Neural cell (in vitro differentiated cells): Measurements from ENCODE around the gene FRMD4A.

Experiments
- CTCF ChIP-seq: fragments of 450-650 bp; IDR thresholded peaks from 2 replicates; pipeline ENCODE4 v1.5.1; 2014; ENCODE audit warnings: antibody characterized with exemption, mild to moderate bottlenecking, moderate library complexity; ENCODE audit not compliant: poor library complexity, severe bottlenecking
- EP300 ChIP-seq: fragments of 450-650 bp; conservative IDR thresholded peaks from 2 replicates; pipeline ENCODE4 v1.6.1; 2014; ENCODE audit warnings: antibody characterized with exemption, mild to moderate bottlenecking, moderate library complexity; ENCODE audit not compliant: poor library complexity, severe bottlenecking
- EZH2 ChIP-seq: fragments of 200-600, 300-800 bp; shearing (Covaris generic), sonication (generic); IDR thresholded peaks from 2 replicates; pipeline ENCODE4 v1.6.1; 2014; ENCODE audit warnings: antibody characterized with exemption, low read length, borderline replicate concordance, mild to moderate bottlenecking; ENCODE audit not compliant: insufficient read depth, poor library complexity, severe bottlenecking
- MXI1 ChIP-seq: fragments of 450-650 bp; conservative IDR thresholded peaks from 2 replicates; pipeline ENCODE4 v1.6.1; 2014; ENCODE audit warnings: antibody characterized with exemption, mild to moderate bottlenecking; ENCODE audit not compliant: poor library complexity, severe bottlenecking
- POLR2AphosphoS5 ChIP-seq: IDR thresholded peaks from 2 replicates; pipeline ENCODE4 v1.6.1; 2012
- RAD21 ChIP-seq: fragments of 450-650 bp; conservative IDR thresholded peaks from 2 replicates; pipeline ENCODE4 v1.6.1; 2014; ENCODE audit warnings: antibody characterized with exemption, mild to moderate bottlenecking, moderate library complexity
- TAF1 ChIP-seq: IDR thresholded peaks from 2 replicates; pipeline ENCODE4 v1.6.1; 2012; ENCODE audit warnings: low read depth
- TF ChIP-seq, protein P1 (sequence below): IDR thresholded peaks from 2 replicates; pipeline ENCODE4 v1.6.1; 2012; ENCODE audit warnings: borderline replicate concordance

GRCh38 chr10:14350006-14350405 is 19.3 kb upstream of the FRMD4A start:
- no peak for TF ChIP-seq CTCF
- no peak for TF ChIP-seq EZH2
- no peak for TF ChIP-seq POLR2AphosphoS5
- TF ChIP-seq TAF1: no peak
- TF ChIP-seq MXI1: no peak
- TF ChIP-seq, protein P1, sequence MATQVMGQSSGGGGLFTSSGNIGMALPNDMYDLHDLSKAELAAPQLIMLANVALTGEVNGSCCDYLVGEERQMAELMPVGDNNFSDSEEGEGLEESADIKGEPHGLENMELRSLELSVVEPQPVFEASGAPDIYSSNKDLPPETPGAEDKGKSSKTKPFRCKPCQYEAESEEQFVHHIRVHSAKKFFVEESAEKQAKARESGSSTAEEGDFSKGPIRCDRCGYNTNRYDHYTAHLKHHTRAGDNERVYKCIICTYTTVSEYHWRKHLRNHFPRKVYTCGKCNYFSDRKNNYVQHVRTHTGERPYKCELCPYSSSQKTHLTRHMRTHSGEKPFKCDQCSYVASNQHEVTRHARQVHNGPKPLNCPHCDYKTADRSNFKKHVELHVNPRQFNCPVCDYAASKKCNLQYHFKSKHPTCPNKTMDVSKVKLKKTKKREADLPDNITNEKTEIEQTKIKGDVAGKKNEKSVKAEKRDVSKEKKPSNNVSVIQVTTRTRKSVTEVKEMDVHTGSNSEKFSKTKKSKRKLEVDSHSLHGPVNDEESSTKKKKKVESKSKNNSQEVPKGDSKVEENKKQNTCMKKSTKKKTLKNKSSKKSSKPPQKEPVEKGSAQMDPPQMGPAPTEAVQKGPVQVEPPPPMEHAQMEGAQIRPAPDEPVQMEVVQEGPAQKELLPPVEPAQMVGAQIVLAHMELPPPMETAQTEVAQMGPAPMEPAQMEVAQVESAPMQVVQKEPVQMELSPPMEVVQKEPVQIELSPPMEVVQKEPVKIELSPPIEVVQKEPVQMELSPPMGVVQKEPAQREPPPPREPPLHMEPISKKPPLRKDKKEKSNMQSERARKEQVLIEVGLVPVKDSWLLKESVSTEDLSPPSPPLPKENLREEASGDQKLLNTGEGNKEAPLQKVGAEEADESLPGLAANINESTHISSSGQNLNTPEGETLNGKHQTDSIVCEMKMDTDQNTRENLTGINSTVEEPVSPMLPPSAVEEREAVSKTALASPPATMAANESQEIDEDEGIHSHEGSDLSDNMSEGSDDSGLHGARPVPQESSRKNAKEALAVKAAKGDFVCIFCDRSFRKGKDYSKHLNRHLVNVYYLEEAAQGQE: no peak
- TF ChIP-seq EP300: no peak
- no peak for TF ChIP-seq RAD21
